HepG2 (cell line): ENCODE data around the gene VEZF1. TPM values are rescaled to one million over a fixed set of nuclear protein-coding genes. Genes with fewer than 3 reads are reported as not detected.
A peak's percentile ranks its signal among the peaks of the same experiment; 100 is the strongest.

Source experiments
- ATAD3A ChIP-seq: sonication (generic); formaldehyde crosslinking; IDR thresholded peaks from 2 replicates; pipeline ENCODE4 v1.4.0; 2020; ENCODE audit warnings: missing genetic modification reagents
- GATA4 ChIP-seq: sonication (generic); IDR thresholded peaks from 2 replicates; pipeline ENCODE4 v1.6.1; 2016; ENCODE audit warnings: antibody characterized with exemption, low read depth, borderline replicate concordance
- KDM6A ChIP-seq: IDR thresholded peaks from 2 replicates; pipeline ENCODE4 v1.6.1; 2016; ENCODE audit warnings: low read depth
- MEIS2 ChIP-seq: sonication (generic); formaldehyde crosslinking; IDR thresholded peaks from 2 replicates; pipeline ENCODE4 v1.9.0; 2021; ENCODE audit warnings: mild to moderate bottlenecking, missing genetic modification reagents
- NCOA2 ChIP-seq: sonication (generic); formaldehyde crosslinking; IDR thresholded peaks from 2 replicates; pipeline ENCODE4 v1.8.0; 2022; ENCODE audit warnings: inconsistent platforms
- SAP130 ChIP-seq: IDR thresholded peaks from 2 replicates; pipeline ENCODE4 v1.6.1; 2016; ENCODE audit warnings: low read depth
- SSRP1 ChIP-seq: IDR thresholded peaks from 2 replicates; pipeline ENCODE4 v1.6.1; 2016; ENCODE audit warnings: control low read depth
- TAF1 ChIP-seq: sonication (generic); formaldehyde crosslinking; IDR thresholded peaks from 2 replicates; pipeline ENCODE4 v1.4.0; 2020; ENCODE audit warnings: missing genetic modification reagents
- ZNF143 ChIP-seq: sonication (generic); formaldehyde crosslinking; IDR thresholded peaks from 2 replicates; pipeline ENCODE4 v1.4.0; 2020; ENCODE audit warnings: missing genetic modification reagents
- ZNF563 ChIP-seq: sonication (generic); formaldehyde crosslinking; IDR thresholded peaks from 2 replicates; pipeline ENCODE4 v1.8.0; 2022; ENCODE audit warnings: mild to moderate bottlenecking, moderate library complexity, missing genetic modification reagents
- ZNF891 ChIP-seq: sonication (generic); formaldehyde crosslinking; IDR thresholded peaks from 2 replicates; pipeline ENCODE4 v1.5.0; 2020; ENCODE audit warnings: mild to moderate bottlenecking, missing genetic modification reagents
- ZZZ3 ChIP-seq: sonication (generic); formaldehyde crosslinking; IDR thresholded peaks from 2 replicates; pipeline ENCODE4 v1.4.0; 2020; ENCODE audit warnings: missing genetic modification reagents, mild to moderate bottlenecking, borderline replicate concordance
- polyA plus RNA-seq, 8 experiments: library from polyadenylated mRNA; depleted of rRNA in 3 of 8; stranded (reverse) in 7 of 8; unstranded in 1 of 8; fragments of >200 nt; fragmentation: Illumina TruSeq in 4 of 8; extraction: Trizol in 4 of 8; gene quantifications; 2 replicates each; pipeline versions ENCODE4 v1.2.1 to v1.2.3, GENCODE V29; 2011 to 2016; ENCODE audit warnings: low read depth in 4 of 8, missing spikeins in 1 of 8, mixed read lengths in 1 of 8; ENCODE audit not compliant: insufficient read depth in 1 of 8
- total RNA-seq, 5 experiments: library from RNA; depleted of rRNA; stranded (reverse); fragments of >200 nt; fragmentation: Illumina TruSeq; extraction: Trizol; gene quantifications; 2 replicates each; pipeline ENCODE4 v1.2.3, GENCODE V29; 2016; ENCODE audit warnings: low read depth in 1 of 5
- TF ChIP-seq, protein P1 (sequence below): sonication (generic); formaldehyde crosslinking; IDR thresholded peaks from 2 replicates; pipeline ENCODE4 v1.4.0; 2020; ENCODE audit warnings: missing genetic modification reagents
- TF ChIP-seq, protein P2 (sequence below): sonication (generic); formaldehyde crosslinking; IDR thresholded peaks from 2 replicates; pipeline ENCODE4 v1.8.0; 2022; ENCODE audit warnings: missing genetic modification reagents, mild to moderate bottlenecking, borderline replicate concordance
- TF ChIP-seq, protein P3 (sequence below): sonication (generic); formaldehyde crosslinking; IDR thresholded peaks from 2 replicates; pipeline ENCODE4 v1.8.0; 2022; ENCODE audit warnings: mild to moderate bottlenecking, missing genetic modification reagents; ENCODE audit not compliant: insufficient replicate concordance
- TF ChIP-seq, protein P4 (sequence below): sonication (generic); formaldehyde crosslinking; IDR thresholded peaks from 2 replicates; pipeline ENCODE4 v1.5.0; 2020; ENCODE audit warnings: missing genetic modification reagents
- TF ChIP-seq, protein P5 (sequence below): sonication (generic); formaldehyde crosslinking; IDR thresholded peaks from 2 replicates; pipeline ENCODE4 v1.4.0; 2020; ENCODE audit warnings: missing genetic modification reagents
- TF ChIP-seq, protein P6 (sequence below): sonication (generic); formaldehyde crosslinking; IDR thresholded peaks from 2 replicates; pipeline ENCODE4 v1.4.0; 2020; ENCODE audit warnings: mild to moderate bottlenecking, missing genetic modification reagents

VEZF1 gene
- total and polyA plus RNA-seq, 2 of the 13 experiments (the other 11 are each of a cell fraction or from before 2014, with no cell fraction given), result 45.9 to 49.7 TPM

DNA sequence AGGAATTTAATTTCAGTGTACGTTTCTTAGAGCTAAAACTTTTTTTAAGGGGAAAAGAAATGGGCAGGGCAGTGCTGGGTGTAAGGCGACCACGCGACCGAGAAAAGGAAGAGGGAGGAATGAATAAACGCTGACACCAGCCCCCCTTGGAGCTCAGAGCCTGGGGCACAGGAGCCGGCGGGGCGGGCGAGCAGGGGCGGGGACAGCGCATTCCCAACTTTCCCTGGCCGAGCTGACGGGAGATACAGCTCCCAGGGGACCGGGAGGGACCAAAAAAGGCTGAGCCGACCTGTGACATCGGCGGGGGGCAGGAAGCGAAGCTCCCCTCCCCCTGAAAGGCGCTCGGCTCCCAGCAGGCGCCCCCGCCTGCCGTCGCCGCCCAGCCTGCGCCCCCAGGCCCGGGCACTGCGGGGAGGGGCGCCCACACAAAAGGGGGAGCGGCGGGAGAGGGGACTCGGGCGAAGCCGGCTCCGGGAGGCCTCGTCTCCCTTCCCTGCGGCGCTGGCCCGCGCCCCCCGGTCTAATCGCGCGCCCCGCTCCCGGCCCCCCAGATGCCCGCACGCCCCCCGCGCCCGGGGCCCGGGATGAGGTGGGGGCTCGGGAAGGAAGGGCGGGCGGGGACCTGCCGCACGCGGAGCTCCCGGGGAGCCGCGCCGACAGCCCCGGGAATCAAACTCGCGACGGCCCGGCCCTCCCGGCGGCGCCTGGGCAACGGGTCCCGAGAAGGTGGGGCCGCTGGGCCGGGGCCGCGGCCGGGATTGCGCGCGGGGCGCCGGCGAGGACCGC is 33.5 kb downstream of the VEZF1 start (continued):
- TF ChIP-seq, protein P1, sequence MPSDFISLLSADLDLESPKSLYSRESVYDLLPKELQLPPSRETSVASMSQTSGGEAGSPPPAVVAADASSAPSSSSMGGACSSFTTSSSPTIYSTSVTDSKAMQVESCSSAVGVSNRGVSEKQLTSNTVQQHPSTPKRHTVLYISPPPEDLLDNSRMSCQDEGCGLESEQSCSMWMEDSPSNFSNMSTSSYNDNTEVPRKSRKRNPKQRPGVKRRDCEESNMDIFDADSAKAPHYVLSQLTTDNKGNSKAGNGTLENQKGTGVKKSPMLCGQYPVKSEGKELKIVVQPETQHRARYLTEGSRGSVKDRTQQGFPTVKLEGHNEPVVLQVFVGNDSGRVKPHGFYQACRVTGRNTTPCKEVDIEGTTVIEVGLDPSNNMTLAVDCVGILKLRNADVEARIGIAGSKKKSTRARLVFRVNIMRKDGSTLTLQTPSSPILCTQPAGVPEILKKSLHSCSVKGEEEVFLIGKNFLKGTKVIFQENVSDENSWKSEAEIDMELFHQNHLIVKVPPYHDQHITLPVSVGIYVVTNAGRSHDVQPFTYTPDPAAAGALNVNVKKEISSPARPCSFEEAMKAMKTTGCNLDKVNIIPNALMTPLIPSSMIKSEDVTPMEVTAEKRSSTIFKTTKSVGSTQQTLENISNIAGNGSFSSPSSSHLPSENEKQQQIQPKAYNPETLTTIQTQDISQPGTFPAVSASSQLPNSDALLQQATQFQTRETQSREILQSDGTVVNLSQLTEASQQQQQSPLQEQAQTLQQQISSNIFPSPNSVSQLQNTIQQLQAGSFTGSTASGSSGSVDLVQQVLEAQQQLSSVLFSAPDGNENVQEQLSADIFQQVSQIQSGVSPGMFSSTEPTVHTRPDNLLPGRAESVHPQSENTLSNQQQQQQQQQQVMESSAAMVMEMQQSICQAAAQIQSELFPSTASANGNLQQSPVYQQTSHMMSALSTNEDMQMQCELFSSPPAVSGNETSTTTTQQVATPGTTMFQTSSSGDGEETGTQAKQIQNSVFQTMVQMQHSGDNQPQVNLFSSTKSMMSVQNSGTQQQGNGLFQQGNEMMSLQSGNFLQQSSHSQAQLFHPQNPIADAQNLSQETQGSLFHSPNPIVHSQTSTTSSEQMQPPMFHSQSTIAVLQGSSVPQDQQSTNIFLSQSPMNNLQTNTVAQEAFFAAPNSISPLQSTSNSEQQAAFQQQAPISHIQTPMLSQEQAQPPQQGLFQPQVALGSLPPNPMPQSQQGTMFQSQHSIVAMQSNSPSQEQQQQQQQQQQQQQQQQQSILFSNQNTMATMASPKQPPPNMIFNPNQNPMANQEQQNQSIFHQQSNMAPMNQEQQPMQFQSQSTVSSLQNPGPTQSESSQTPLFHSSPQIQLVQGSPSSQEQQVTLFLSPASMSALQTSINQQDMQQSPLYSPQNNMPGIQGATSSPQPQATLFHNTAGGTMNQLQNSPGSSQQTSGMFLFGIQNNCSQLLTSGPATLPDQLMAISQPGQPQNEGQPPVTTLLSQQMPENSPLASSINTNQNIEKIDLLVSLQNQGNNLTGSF, result 0 out of 2 replicates have a peak, but pooled peaks have one; percentile 1
- TF ChIP-seq SSRP1 (CRISPR knock-in tag) (no peak), MEIS2 (0 out of 2 replicates have a peak, but pooled peaks have one; percentile 18), ATAD3A (CRISPR knock-in tag) (no peak), KDM6A (no peak), SAP130 (CRISPR knock-in tag) (peak; percentile 54), ZNF891 (CRISPR knock-in tag) (0 out of 2 replicates have a peak, but pooled peaks have one; percentile 31), ZNF143 (CRISPR knock-in tag) (no peak), NCOA2 (CRISPR knock-in tag) (no peak), ZZZ3 (CRISPR knock-in tag) (no peak), TAF1 (0 out of 2 replicates have a peak, but pooled peaks have one; percentile 25), GATA4 (no peak), ZNF563 (CRISPR knock-in tag) (no peak)
- TF ChIP-seq, protein P2, sequence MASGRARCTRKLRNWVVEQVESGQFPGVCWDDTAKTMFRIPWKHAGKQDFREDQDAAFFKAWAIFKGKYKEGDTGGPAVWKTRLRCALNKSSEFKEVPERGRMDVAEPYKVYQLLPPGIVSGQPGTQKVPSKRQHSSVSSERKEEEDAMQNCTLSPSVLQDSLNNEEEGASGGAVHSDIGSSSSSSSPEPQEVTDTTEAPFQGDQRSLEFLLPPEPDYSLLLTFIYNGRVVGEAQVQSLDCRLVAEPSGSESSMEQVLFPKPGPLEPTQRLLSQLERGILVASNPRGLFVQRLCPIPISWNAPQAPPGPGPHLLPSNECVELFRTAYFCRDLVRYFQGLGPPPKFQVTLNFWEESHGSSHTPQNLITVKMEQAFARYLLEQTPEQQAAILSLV, result peak; percentile 53; the same call in 1 of the 2 replicates
- TF ChIP-seq, protein P3, sequence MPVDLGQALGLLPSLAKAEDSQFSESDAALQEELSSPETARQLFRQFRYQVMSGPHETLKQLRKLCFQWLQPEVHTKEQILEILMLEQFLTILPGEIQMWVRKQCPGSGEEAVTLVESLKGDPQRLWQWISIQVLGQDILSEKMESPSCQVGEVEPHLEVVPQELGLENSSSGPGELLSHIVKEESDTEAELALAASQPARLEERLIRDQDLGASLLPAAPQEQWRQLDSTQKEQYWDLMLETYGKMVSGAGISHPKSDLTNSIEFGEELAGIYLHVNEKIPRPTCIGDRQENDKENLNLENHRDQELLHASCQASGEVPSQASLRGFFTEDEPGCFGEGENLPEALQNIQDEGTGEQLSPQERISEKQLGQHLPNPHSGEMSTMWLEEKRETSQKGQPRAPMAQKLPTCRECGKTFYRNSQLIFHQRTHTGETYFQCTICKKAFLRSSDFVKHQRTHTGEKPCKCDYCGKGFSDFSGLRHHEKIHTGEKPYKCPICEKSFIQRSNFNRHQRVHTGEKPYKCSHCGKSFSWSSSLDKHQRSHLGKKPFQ (CRISPR knock-in tag), result peak; percentile 25
- TF ChIP-seq, protein P4, sequence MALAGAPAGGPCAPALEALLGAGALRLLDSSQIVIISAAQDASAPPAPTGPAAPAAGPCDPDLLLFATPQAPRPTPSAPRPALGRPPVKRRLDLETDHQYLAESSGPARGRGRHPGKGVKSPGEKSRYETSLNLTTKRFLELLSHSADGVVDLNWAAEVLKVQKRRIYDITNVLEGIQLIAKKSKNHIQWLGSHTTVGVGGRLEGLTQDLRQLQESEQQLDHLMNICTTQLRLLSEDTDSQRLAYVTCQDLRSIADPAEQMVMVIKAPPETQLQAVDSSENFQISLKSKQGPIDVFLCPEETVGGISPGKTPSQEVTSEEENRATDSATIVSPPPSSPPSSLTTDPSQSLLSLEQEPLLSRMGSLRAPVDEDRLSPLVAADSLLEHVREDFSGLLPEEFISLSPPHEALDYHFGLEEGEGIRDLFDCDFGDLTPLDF (CRISPR knock-in tag), result no peak
- TF ChIP-seq, protein P5, sequence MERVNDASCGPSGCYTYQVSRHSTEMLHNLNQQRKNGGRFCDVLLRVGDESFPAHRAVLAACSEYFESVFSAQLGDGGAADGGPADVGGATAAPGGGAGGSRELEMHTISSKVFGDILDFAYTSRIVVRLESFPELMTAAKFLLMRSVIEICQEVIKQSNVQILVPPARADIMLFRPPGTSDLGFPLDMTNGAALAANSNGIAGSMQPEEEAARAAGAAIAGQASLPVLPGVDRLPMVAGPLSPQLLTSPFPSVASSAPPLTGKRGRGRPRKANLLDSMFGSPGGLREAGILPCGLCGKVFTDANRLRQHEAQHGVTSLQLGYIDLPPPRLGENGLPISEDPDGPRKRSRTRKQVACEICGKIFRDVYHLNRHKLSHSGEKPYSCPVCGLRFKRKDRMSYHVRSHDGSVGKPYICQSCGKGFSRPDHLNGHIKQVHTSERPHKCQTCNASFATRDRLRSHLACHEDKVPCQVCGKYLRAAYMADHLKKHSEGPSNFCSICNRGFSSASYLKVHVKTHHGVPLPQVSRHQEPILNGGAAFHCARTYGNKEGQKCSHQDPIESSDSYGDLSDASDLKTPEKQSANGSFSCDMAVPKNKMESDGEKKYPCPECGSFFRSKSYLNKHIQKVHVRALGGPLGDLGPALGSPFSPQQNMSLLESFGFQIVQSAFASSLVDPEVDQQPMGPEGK (CRISPR knock-in tag), result peak; percentile 86
- TF ChIP-seq, protein P6, sequence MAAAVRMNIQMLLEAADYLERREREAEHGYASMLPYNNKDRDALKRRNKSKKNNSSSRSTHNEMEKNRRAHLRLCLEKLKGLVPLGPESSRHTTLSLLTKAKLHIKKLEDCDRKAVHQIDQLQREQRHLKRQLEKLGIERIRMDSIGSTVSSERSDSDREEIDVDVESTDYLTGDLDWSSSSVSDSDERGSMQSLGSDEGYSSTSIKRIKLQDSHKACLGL (CRISPR knock-in tag), result no peak
